ENCODE measurements around the gene FAM3A. TPM values are rescaled to one million over a fixed set of nuclear protein-coding genes. Genes with fewer than 3 reads are reported as not detected.
A peak's percentile ranks its signal among the peaks of the same experiment; 100 is the strongest.

FAM3A gene
- total and polyA plus RNA-seq, 10 of the 15 experiments (the other 5 are each of a cell fraction or from before 2014, with no cell fraction given) = 0.29 to 21.1 (median 11.4) TPM

GRCh38 chrX:154459832-154460231 is 56.2 kb downstream of the FAM3A start:
- Histone ChIP-seq H3K9ac (ENCODE audit: control insufficient read depth, insufficient read depth, low read length) (no peak overlapping the region), H3K27me3 (replicated peaks in 1 of 2; ENCODE audit: control insufficient read depth in 2 of 2, insufficient read depth in 2 of 2, low read length in 1 of 2) (no peaks in the 10 kb centered on the region), H3K27ac (ENCODE audit: control insufficient read depth, insufficient read depth) (no peak overlapping the region), H4K20me1 (ENCODE audit: control insufficient read depth, insufficient read depth) (no peaks in the 10 kb centered on the region), H3K4me1 (ENCODE audit: control insufficient read depth, insufficient read depth, low read length) (no peaks in the 10 kb centered on the region), H3K4me2 (ENCODE audit: control insufficient read depth, insufficient read depth) (peak overlapping the region; percentile 54), H3K79me2 (ENCODE audit: control insufficient read depth, insufficient read depth, low read length) (peaks cover 9% of the 10 kb centered on the region), H2AFZ (ENCODE audit: control insufficient read depth, low read depth, low read length) (no peak overlapping the region), H3K4me3 (no peak overlapping the region), H3K9me3 (replicated peaks; ENCODE audit: control insufficient read depth, insufficient read depth, low read length) (no peaks in the 10 kb centered on the region; the same call in 2 of the 3 replicates), H3K36me3 (ENCODE audit: control insufficient read depth in 2 of 2, insufficient read depth in 2 of 2, low read length in 1 of 2) (no peaks in the 10 kb centered on the region)
- ChIA-PET SMC1A (ENCODE audit: uncharacterized antibody, unreplicated experiment) (interaction anchor here (1.0 kb wide), 1 partner anchor 67 kb away, joined by 3 read pairs; no protein-coding TSS in a partner anchor), RAD21 (ENCODE audit: unreplicated experiment) (no interaction called here), CTCF (interaction anchor here (1.4 kb wide), 1 partner anchor 87 kb away, joined by 3 read pairs; no protein-coding TSS in a partner anchor), POLR2A (interaction anchor here (0.9 kb wide), 1 partner anchor 15 kb away, joined by 4 read pairs; no protein-coding TSS in a partner anchor)
- FAIRE-seq = no peak
- 51% methylated on average over 14 of the region's 14 CpGs for WGBS (ENCODE audit: insufficient coverage, insufficient replicate concordance, low lambda C conversion rate, missing lambda C conversion rate)
- in situ Hi-C loops (cut with MboI) = no loop called here
- no peak for TF ChIP-seq NFXL1 (IDR thresholded peaks at IDR 0.05; ENCODE audit: borderline replicate concordance)
- TF ChIP-seq NFYA (IDR thresholded peaks at IDR 0.05; ENCODE audit: borderline replicate concordance, low read depth, low read length) = no peak
- TF ChIP-seq DPF2 (IDR thresholded peaks at IDR 0.05) = no peak
- TF ChIP-seq FOXK2 (IDR thresholded peaks at IDR 0.05) = no peak
- no peak for TF ChIP-seq NFYB (IDR thresholded peaks at IDR 0.05; ENCODE audit: insufficient read depth, low read depth, low read length)
- no peak for TF ChIP-seq MEF2B (IDR thresholded peaks at IDR 0.05; ENCODE audit: partially characterized antibody, poor library complexity, severe bottlenecking)
- no peak for TF ChIP-seq ZBED1 (IDR thresholded peaks at IDR 0.05; ENCODE audit: borderline replicate concordance)
- no peak for TF ChIP-seq YY1 (IDR thresholded peaks at IDR 0.05; ENCODE audit: low read depth, low read length)
- TF ChIP-seq ATF2 (IDR thresholded peaks at IDR 0.05; ENCODE audit: low read length) = no peak
- no peak for TF ChIP-seq RCOR1 (conservative IDR thresholded peaks at IDR 0.05; ENCODE audit: low read depth, low read length)
- no peak for TF ChIP-seq GATAD2B (conservative IDR thresholded peaks at IDR 0.05; ENCODE audit: low read depth)
- TF ChIP-seq CTCF (IDR thresholded peaks at IDR 0.05 in 2 of 3, conservative IDR thresholded peaks at IDR 0.05 in 1 of 3; ENCODE audit: control insufficient read depth in 2 of 3, extremely low read depth in 1 of 3, insufficient read depth in 1 of 3, low read depth in 3 of 3, low read length in 3 of 3) = no peak
- TF ChIP-seq CBFB (IDR thresholded peaks at IDR 0.05; ENCODE audit: low read depth) = no peak
- no peak for TF ChIP-seq PBX3 (IDR thresholded peaks at IDR 0.05; ENCODE audit: insufficient replicate concordance, low read depth, low read length)
- no peak for TF ChIP-seq NKRF (conservative IDR thresholded peaks at IDR 0.05)
- TF ChIP-seq KAT2A (conservative IDR thresholded peaks at IDR 0.05; ENCODE audit: control insufficient read depth, low read depth, low read length) = no peak
- no peak for TF ChIP-seq STAT1 (conservative IDR thresholded peaks at IDR 0.05)
- no peak for TF ChIP-seq HDGF (IDR thresholded peaks at IDR 0.05)
- TF ChIP-seq ZNF207 (IDR thresholded peaks at IDR 0.05; ENCODE audit: borderline replicate concordance) = no peak
- no peak for TF ChIP-seq MYB (IDR thresholded peaks at IDR 0.05; ENCODE audit: borderline replicate concordance, low read depth, low read length)
- no TSS peak for BruUV-seq (replicated peaks)
- intact Hi-C loops (cut with micrococcal nuclease; ENCODE audit: unreplicated experiment) = no loop called here
- no peak for ATAC-seq
- no peak for DNase-seq (ENCODE audit: low read depth, low spot score)
